Measurements from ENCODE around the gene PPM1B.
"Not testable (repeated sequence)": the region's sequence is repeated elsewhere in the genome, so short reads cannot be mapped to it uniquely, and the experiment has no call there.

PPM1B gene

GRCh38 chr2:44244135-44244871 lies 75.6 kb downstream of the PPM1B start:
- no peaks in the 10 kb centered on the region for H3K9me3 ChIP-seq (ENCODE audit: control insufficient read depth, low read length)
- no peaks in the 10 kb centered on the region for H3K36me3 ChIP-seq (ENCODE audit: control insufficient read depth, insufficient read depth, low read length)
- WGBS, 2 experiments = 54 to 66% methylated on average over 6 to 8 of the region's 12 CpGs
- H3K4me3 ChIP-seq (ENCODE audit: insufficient read depth, low read depth, low read length) = no peak overlapping the region
- H3K27ac ChIP-seq (ENCODE audit: insufficient read depth, low read depth, low read length, poor library complexity, severe bottlenecking) = no peak overlapping the region
- H3K4me1 ChIP-seq (ENCODE audit: control insufficient read depth, insufficient read depth, low read length) = no peaks in the 10 kb centered on the region
- no peaks in the 10 kb centered on the region for H3K27me3 ChIP-seq (ENCODE audit: control insufficient read depth, insufficient read depth, low read length, poor library complexity, severe bottlenecking)

GRCh38 chr2:44245083-44245861 lies 76.6 kb downstream of the PPM1B start:
- H3K4me3 ChIP-seq (ENCODE audit: insufficient read depth, low read depth, low read length) = no peak overlapping the region
- no peaks in the 10 kb centered on the region for H3K4me1 ChIP-seq (ENCODE audit: control insufficient read depth, insufficient read depth, low read length)
- no peak overlapping the region for H3K27ac ChIP-seq (ENCODE audit: insufficient read depth, low read depth, low read length, poor library complexity, severe bottlenecking)
- WGBS, 2 experiments = 69 to 74% methylated on average over 2 to 3 of the region's 3 CpGs
- no peaks in the 10 kb centered on the region for H3K36me3 ChIP-seq (ENCODE audit: control insufficient read depth, insufficient read depth, low read length)
- H3K9me3 ChIP-seq (ENCODE audit: control insufficient read depth, low read length) = no peaks in the 10 kb centered on the region
- no peaks in the 10 kb centered on the region for H3K27me3 ChIP-seq (ENCODE audit: control insufficient read depth, insufficient read depth, low read length, poor library complexity, severe bottlenecking)

- no peak overlapping the region for H3K4me3 ChIP-seq (ENCODE audit: insufficient read depth, low read depth, low read length)
- H3K9me3 ChIP-seq (ENCODE audit: control insufficient read depth, low read length) = no peaks in the 10 kb centered on the region
- no peak overlapping the region for H3K27ac ChIP-seq (ENCODE audit: insufficient read depth, low read depth, low read length, poor library complexity, severe bottlenecking)
- no peaks in the 10 kb centered on the region for H3K36me3 ChIP-seq (ENCODE audit: control insufficient read depth, insufficient read depth, low read length)
- 100% methylated on average over 1 of the region's 1 CpG; no CpG with 5 or more reads in 1 of the 2 experiments for WGBS, 2 experiments
- H3K27me3 ChIP-seq (ENCODE audit: control insufficient read depth, insufficient read depth, low read length, poor library complexity, severe bottlenecking) = no peaks in the 10 kb centered on the region
- H3K4me1 ChIP-seq (ENCODE audit: control insufficient read depth, insufficient read depth, low read length) = no peaks in the 10 kb centered on the region
Measured at GRCh38 chr2:44246436-44246835, 77.8 kb downstream of the PPM1B start.

- H3K27me3 ChIP-seq (ENCODE audit: control insufficient read depth, insufficient read depth, low read length, poor library complexity, severe bottlenecking) = no peaks in the 10 kb centered on the region
- H3K9me3 ChIP-seq (ENCODE audit: control insufficient read depth, low read length) = no peaks in the 10 kb centered on the region
- H3K4me1 ChIP-seq (ENCODE audit: control insufficient read depth, insufficient read depth, low read length) = no peaks in the 10 kb centered on the region
- no peak overlapping the region for H3K27ac ChIP-seq (ENCODE audit: insufficient read depth, low read depth, low read length, poor library complexity, severe bottlenecking)
- no peak overlapping the region for H3K4me3 ChIP-seq (ENCODE audit: insufficient read depth, low read depth, low read length)
- 80 to 98% methylated on average over 1 to 2 of the region's 3 CpGs for WGBS, 2 experiments
- H3K36me3 ChIP-seq (ENCODE audit: control insufficient read depth, insufficient read depth, low read length) = no peaks in the 10 kb centered on the region
Measured at GRCh38 chr2:44246840-44247369, 78.2 kb downstream of the PPM1B start.

DNA sequence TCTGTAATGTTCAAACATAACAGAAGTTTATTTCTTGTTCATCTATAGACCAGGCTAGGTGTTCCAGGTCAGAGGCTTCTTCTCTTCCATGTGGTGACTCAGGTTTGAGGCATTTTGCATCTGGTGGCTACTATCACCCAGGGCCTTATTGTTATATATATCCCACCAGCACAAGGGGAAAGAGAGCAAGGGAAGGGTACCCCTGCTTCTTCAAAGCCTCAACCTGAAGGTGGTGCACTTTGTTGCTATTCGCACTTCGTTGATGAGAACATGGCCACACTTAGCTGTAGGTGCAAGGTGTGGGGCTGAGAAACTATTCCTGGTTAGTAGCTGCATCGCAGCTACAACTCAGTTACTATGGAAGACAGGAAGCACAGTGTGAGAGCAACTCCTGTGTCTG lies 79.2 kb downstream of the PPM1B start:
- Histone ChIP-seq H3K4me1 (ENCODE audit: control insufficient read depth, insufficient read depth, low read length) (no peaks in the 10 kb centered on the region), H3K27me3 (ENCODE audit: control insufficient read depth, insufficient read depth, low read length, poor library complexity, severe bottlenecking) (no peaks in the 10 kb centered on the region), H3K27ac (ENCODE audit: insufficient read depth, low read depth, low read length, poor library complexity, severe bottlenecking) (no peak overlapping the region), H3K9me3 (ENCODE audit: control insufficient read depth, low read length) (no peaks in the 10 kb centered on the region), H3K36me3 (ENCODE audit: control insufficient read depth, insufficient read depth, low read length) (no peaks in the 10 kb centered on the region), H3K4me3 (ENCODE audit: insufficient read depth, low read depth, low read length) (no peak overlapping the region)
- WGBS, 2 experiments = 80 to 83% methylated on average over 3 of the region's 3 CpGs

- H3K9me3 ChIP-seq (ENCODE audit: control insufficient read depth, low read length); H3K36me3 ChIP-seq (ENCODE audit: control insufficient read depth, insufficient read depth, low read length); H3K27me3 ChIP-seq (ENCODE audit: control insufficient read depth, insufficient read depth, low read length, poor library complexity, severe bottlenecking); H3K4me1 ChIP-seq (ENCODE audit: control insufficient read depth, insufficient read depth, low read length); H3K27ac ChIP-seq (ENCODE audit: insufficient read depth, low read depth, low read length, poor library complexity, severe bottlenecking); H3K4me3 ChIP-seq (ENCODE audit: insufficient read depth, low read depth, low read length): not testable (repeated sequence)
- 88 to 90% methylated on average over 6 of the region's 6 CpGs for WGBS, 2 experiments
Measured at GRCh38 chr2:44249269-44249668, 80.6 kb downstream of the PPM1B start.

DNA sequence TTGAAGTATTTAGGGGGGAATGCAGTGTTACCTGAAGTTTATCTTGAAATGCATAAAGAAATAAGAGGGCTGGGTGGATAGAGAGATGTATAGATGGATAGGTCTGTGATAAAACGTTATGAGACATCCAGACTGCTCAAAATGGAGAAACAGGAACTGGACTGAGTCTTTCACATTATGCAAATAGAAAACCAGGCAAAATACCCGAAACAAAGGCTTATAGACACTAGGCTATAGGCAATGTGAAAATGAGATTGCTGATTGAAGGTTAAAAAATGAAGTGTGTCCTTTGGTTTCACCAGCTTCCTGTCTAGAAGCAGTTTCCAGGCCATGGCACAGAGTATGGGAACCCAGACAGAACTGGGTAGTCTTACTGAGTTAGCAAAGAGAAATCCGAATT lies 81.7 kb downstream of the PPM1B start:
- Histone ChIP-seq H3K27ac (ENCODE audit: insufficient read depth, low read depth, low read length, poor library complexity, severe bottlenecking) (no peak overlapping the region), H3K36me3 (ENCODE audit: control insufficient read depth, insufficient read depth, low read length) (no peaks in the 10 kb centered on the region), H3K27me3 (ENCODE audit: control insufficient read depth, insufficient read depth, low read length, poor library complexity, severe bottlenecking) (no peaks in the 10 kb centered on the region), H3K4me1 (ENCODE audit: control insufficient read depth, insufficient read depth, low read length) (no peaks in the 10 kb centered on the region), H3K9me3 (ENCODE audit: control insufficient read depth, low read length) (no peaks in the 10 kb centered on the region), H3K4me3 (ENCODE audit: insufficient read depth, low read depth, low read length) (no peak overlapping the region)
- WGBS, 2 experiments = 89 to 92% methylated on average over 3 of the region's 3 CpGs

DNA sequence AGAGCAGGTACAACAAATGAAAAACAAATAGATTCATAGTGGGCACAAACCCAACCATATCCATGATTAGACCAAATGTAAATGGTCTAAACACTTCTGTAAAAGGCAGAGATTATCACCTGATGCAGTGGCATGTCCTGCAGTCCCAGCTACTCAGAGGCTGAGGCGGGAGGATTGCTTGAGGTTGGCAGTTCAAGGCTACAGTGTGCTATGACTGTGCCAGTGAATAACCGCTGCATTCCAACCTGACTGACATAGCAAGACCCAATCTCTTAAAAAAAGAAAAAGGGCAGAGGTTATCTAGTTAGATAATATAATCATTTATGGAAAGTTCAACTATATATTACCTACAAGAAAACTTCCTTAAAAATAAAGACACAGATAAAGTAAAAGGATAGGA lies 85.3 kb downstream of the PPM1B start:
- WGBS, 2 experiments = 89 to 100% methylated on average over 2 of the region's 2 CpGs
- no peak overlapping the region for H3K4me3 ChIP-seq (ENCODE audit: insufficient read depth, low read depth, low read length)
- H3K27ac ChIP-seq (ENCODE audit: insufficient read depth, low read depth, low read length, poor library complexity, severe bottlenecking) = no peak overlapping the region
- no peaks in the 10 kb centered on the region for H3K9me3 ChIP-seq (ENCODE audit: control insufficient read depth, low read length)
- H3K4me1 ChIP-seq (ENCODE audit: control insufficient read depth, insufficient read depth, low read length) = no peaks in the 10 kb centered on the region
- H3K36me3 ChIP-seq (ENCODE audit: control insufficient read depth, insufficient read depth, low read length) = no peaks in the 10 kb centered on the region
- H3K27me3 ChIP-seq (ENCODE audit: control insufficient read depth, insufficient read depth, low read length, poor library complexity, severe bottlenecking) = no peaks in the 10 kb centered on the region

- not testable (repeated sequence) for H3K27ac ChIP-seq (ENCODE audit: insufficient read depth, low read depth, low read length, poor library complexity, severe bottlenecking); H3K36me3 ChIP-seq (ENCODE audit: control insufficient read depth, insufficient read depth, low read length); H3K27me3 ChIP-seq (ENCODE audit: control insufficient read depth, insufficient read depth, low read length, poor library complexity, severe bottlenecking); H3K9me3 ChIP-seq (ENCODE audit: control insufficient read depth, low read length); H3K4me3 ChIP-seq (ENCODE audit: insufficient read depth, low read depth, low read length); H3K4me1 ChIP-seq (ENCODE audit: control insufficient read depth, insufficient read depth, low read length)
- 92 to 97% methylated on average over 3 of the region's 3 CpGs for WGBS, 2 experiments
Measured at GRCh38 chr2:44255704-44256103, 87.0 kb downstream of the PPM1B start.

DNA sequence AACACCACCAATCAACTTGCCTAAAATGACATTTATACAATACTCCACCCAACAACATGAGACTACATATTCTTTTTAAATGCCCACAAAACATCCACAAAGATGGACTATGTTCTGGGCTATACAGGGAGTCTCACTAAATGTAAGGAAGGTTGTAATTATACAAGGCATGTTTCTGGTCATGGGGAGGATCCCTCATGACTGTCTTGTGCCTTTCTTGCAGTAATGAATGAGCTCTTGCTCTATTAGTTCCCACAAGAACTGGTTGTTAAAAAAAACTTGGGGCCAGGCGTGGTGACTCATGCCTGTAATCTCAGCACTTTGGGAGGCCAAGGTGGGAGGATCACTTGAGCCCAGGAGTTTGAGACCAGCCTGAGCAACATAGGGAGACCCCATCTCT lies 89.1 kb downstream of the PPM1B start:
- not testable (repeated sequence) for H3K9me3 ChIP-seq (ENCODE audit: control insufficient read depth, low read length); H3K36me3 ChIP-seq (ENCODE audit: control insufficient read depth, insufficient read depth, low read length)
- 91 to 100% methylated on average over 1 of the region's 1 CpG for WGBS, 2 experiments

More for the DNA sequence above, 89.1 kb downstream of the PPM1B start:
- H3K27me3 ChIP-seq (ENCODE audit: control insufficient read depth, insufficient read depth, low read length, poor library complexity, severe bottlenecking); H3K4me1 ChIP-seq (ENCODE audit: control insufficient read depth, insufficient read depth, low read length); H3K27ac ChIP-seq (ENCODE audit: insufficient read depth, low read depth, low read length, poor library complexity, severe bottlenecking); H3K4me3 ChIP-seq (ENCODE audit: insufficient read depth, low read depth, low read length): not testable (repeated sequence)

Data from ectodermal cell (in vitro differentiated cells).